Omental fat pad (tissue), 4 donors: ENCODE data around the gene GAS7. TPM values are rescaled to one million over a fixed set of nuclear protein-coding genes. Genes with fewer than 3 reads are reported as not detected.
"Not testable (repeated sequence)": the region's sequence is repeated elsewhere in the genome, so short reads cannot be mapped to it uniquely, and the experiment has no call there.

ENCODE experiments used
- ATAC-seq: fragments of 150-250 bp; one replicate; pipeline ENCODE4 v1.9.1; 2016; ENCODE audit warnings: mild to moderate bottlenecking, moderate library complexity; ENCODE audit not compliant: low FRiP score
- DNase-seq: peaks from one replicate; pipeline ENCODE4 v3.0.0-alpha.2; 2019; ENCODE audit warnings: low spot score
- CTCF ChIP-seq, 3 donors: fragments of 450-650 bp; IDR thresholded peaks; one replicate each; pipeline ENCODE4 v1.5.1; 2016 to 2017; ENCODE audit warnings: antibody characterized with exemption in 3 of 3, mild to moderate bottlenecking in 3 of 3, moderate library complexity in 2 of 3
- total RNA-seq, 4 donors: library from RNA; depleted of rRNA; stranded (reverse); fragments of >200 nt; gene quantifications; one replicate each; pipeline ENCODE4 v1.1.0, GENCODE V29; 2016

The GAS7 gene
- total RNA-seq, 4 donors from 2014 or later = 36.4 to 148 (median 52.7) TPM

- TF ChIP-seq CTCF (IDR thresholded peaks at IDR 0.05) = no peak
- no peak for ATAC-seq
- DNase-seq = no peak
These were observed 187.7 kb downstream of the GAS7 start for GRCh38 chr17:10010752-10011151.

GRCh38 chr17:10003705-10004104 is 194.7 kb downstream of the GAS7 start:
- ATAC-seq = no peak
- DNase-seq = no peak
- no peak for TF ChIP-seq CTCF (IDR thresholded peaks at IDR 0.05)

GRCh38 chr17:10002567-10003360 is 195.6 kb downstream of the GAS7 start:
- ATAC-seq, DNase-seq: not testable (repeated sequence)

GRCh38 chr17:10001306-10001873 is 197.0 kb downstream of the GAS7 start:
- ATAC-seq (no peak), DNase-seq (no peak)
- TF ChIP-seq CTCF (IDR thresholded peaks at IDR 0.05) = no peak

GRCh38 chr17:9999919-10000695 is 198.3 kb downstream of the GAS7 start:
- TF ChIP-seq CTCF (IDR thresholded peaks at IDR 0.05) = no peak
- ATAC-seq (no peak), DNase-seq (no peak)

GRCh38 chr17:9998060-9998459 is 200.3 kb downstream of the GAS7 start:
- ATAC-seq (no peak), DNase-seq (no peak)
- TF ChIP-seq CTCF (IDR thresholded peaks at IDR 0.05) = no peak

- ATAC-seq = no peak
- no peak for TF ChIP-seq CTCF (IDR thresholded peaks at IDR 0.05)
- no peak for DNase-seq
These were observed 203.6 kb downstream of the GAS7 start for GRCh38 chr17:9994761-9995160.
